ENCODE measurements around the gene KANSL3.

DNA sequence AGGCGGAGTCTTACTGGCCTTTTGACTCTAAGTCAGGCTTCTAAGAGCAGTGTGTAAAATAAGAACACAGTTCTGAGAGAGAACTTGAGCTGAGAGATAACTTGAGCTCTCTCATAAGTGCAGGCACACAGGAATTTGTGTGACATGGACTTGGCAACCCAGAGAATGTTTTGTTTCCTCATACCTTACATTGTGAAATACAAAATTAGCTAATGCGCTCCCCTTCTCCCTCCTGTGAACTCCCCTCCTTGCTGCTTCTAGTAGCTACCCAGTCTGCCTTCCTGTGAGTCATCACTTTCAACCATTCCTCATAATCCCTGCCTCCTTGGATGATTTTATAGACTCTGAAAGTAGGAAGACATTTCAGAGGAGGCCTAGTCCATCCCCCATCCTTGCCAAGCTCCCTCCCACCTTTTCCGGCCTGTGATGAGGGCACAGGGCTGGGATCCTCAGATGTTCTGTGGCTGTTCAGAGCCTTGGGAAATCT is 27.0 kb upstream of the KANSL3 start:
- TF ChIP-seq, protein P1, sequence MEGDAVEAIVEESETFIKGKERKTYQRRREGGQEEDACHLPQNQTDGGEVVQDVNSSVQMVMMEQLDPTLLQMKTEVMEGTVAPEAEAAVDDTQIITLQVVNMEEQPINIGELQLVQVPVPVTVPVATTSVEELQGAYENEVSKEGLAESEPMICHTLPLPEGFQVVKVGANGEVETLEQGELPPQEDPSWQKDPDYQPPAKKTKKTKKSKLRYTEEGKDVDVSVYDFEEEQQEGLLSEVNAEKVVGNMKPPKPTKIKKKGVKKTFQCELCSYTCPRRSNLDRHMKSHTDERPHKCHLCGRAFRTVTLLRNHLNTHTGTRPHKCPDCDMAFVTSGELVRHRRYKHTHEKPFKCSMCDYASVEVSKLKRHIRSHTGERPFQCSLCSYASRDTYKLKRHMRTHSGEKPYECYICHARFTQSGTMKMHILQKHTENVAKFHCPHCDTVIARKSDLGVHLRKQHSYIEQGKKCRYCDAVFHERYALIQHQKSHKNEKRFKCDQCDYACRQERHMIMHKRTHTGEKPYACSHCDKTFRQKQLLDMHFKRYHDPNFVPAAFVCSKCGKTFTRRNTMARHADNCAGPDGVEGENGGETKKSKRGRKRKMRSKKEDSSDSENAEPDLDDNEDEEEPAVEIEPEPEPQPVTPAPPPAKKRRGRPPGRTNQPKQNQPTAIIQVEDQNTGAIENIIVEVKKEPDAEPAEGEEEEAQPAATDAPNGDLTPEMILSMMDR (IDR thresholded peaks at IDR 0.05) = no peak
- no peak for TF ChIP-seq EZH2 (IDR thresholded peaks at IDR 0.05; ENCODE audit: borderline replicate concordance, insufficient read depth, low read depth, low read length, poor library complexity, severe bottlenecking)
